Skin epidermis (tissue), 12 donors: ENCODE data around the gene OR4K1.
"Not testable (repeated sequence)": the region's sequence is repeated elsewhere in the genome, so short reads cannot be mapped to it uniquely, and the experiment has no call there.

Experiments used
- H3K27ac ChIP-seq, 21 experiments: fragments of 200-600 bp; sonication (generic) in 11 of 21; one replicate each; pipeline ENCODE4 v1.5.0; 2020; ENCODE audit warnings: mild to moderate bottlenecking in 3 of 21, inconsistent platforms in 2 of 21, moderate library complexity in 2 of 21
- H3K4me3 ChIP-seq, 7 experiments: fragments of 200-600 bp; sonication (generic) in 2 of 7; one replicate each; pipeline ENCODE4 v1.5.0; 2020; ENCODE audit warnings: inconsistent platforms in 2 of 7, mild to moderate bottlenecking in 2 of 7, moderate library complexity in 1 of 7

Gene OR4K1

GRCh38 chr14:19930617-19931016 lies at the start of gene OR4K1:
OR4K1 (plus strand) TSS chr14:19930917; CDS start chr14:19935667, 4,750 bp downstream.
- H3K27ac ChIP-seq, result no peak within 1 kb of the TSS
- H3K4me3 ChIP-seq, result no peak within 1 kb of the TSS

- H3K4me3 ChIP-seq, result no peak overlapping the region
Observed at GRCh38 chr14:19895282-19895681, 35.4 kb upstream of the OR4K1 start.

GRCh38 chr14:19900999-19901398 lies 29.7 kb upstream of the OR4K1 start:
- H3K4me3 ChIP-seq, result no peak overlapping the region
- no peak overlapping the region for H3K27ac ChIP-seq

More at GRCh38 chr14:19895282-19895681, 35.4 kb upstream of the OR4K1 start:
- no peak overlapping the region for H3K27ac ChIP-seq

- Histone ChIP-seq H3K27ac (no peak overlapping the region), H3K4me3 (no peak overlapping the region)
Observed at GRCh38 chr14:19902409-19902808, 28.3 kb upstream of the OR4K1 start.

- no peak overlapping the region for H3K27ac ChIP-seq
- H3K4me3 ChIP-seq, result no peak overlapping the region
Observed at GRCh38 chr14:19906665-19907064, 24.1 kb upstream of the OR4K1 start.

- H3K27ac ChIP-seq, result no peak overlapping the region
Observed at GRCh38 chr14:19911114-19911513, 19.6 kb upstream of the OR4K1 start.

GRCh38 chr14:19917243-19917642 lies 13.5 kb upstream of the OR4K1 start:
- Histone ChIP-seq H3K27ac (no peak overlapping the region), H3K4me3 (no peak overlapping the region)

More at GRCh38 chr14:19911114-19911513, 19.6 kb upstream of the OR4K1 start:
- H3K4me3 ChIP-seq, result no peak overlapping the region

- Histone ChIP-seq H3K27ac (no peak overlapping the region), H3K4me3 (no peak overlapping the region)
Observed at GRCh38 chr14:19917955-19918518, 12.7 kb upstream of the OR4K1 start.

GRCh38 chr14:19918553-19919264 lies 12.0 kb upstream of the OR4K1 start:
- Histone ChIP-seq H3K4me3 (no peak overlapping the region), H3K27ac (no peak overlapping the region)

- Histone ChIP-seq H3K27ac (no peak within 1 kb of the TSS), H3K4me3 (no peak within 1 kb of the TSS)
Observed at GRCh38 chr14:19920021-19920657, 10.6 kb upstream of the OR4K1 start, which contains the start of gene OR4K5. OR4K5 (plus strand) TSS chr14:19920607; CDS start chr14:19920607, 0 bp downstream.

- Histone ChIP-seq H3K4me3 (no peak overlapping the region), H3K27ac (no peak overlapping the region)
Observed at GRCh38 chr14:19941668-19942067, 11.0 kb downstream of the OR4K1 start.

- Histone ChIP-seq H3K4me3 (no peak overlapping the region), H3K27ac (no peak overlapping the region)
Observed at GRCh38 chr14:19947413-19948090, 16.8 kb downstream of the OR4K1 start.

GRCh38 chr14:19949218-19949617 lies 18.5 kb downstream of the OR4K1 start:
- no peak overlapping the region for H3K4me3 ChIP-seq
- no peak overlapping the region for H3K27ac ChIP-seq

- not testable (repeated sequence) for H3K27ac ChIP-seq, H3K4me3 ChIP-seq
Observed at GRCh38 chr14:19969735-19970134, 39.0 kb downstream of the OR4K1 start.

- no peak overlapping the region for H3K27ac ChIP-seq
- no peak overlapping the region for H3K4me3 ChIP-seq
Observed at GRCh38 chr14:19974844-19975243, 44.1 kb downstream of the OR4K1 start.

- Histone ChIP-seq H3K4me3 (no peak within 1 kb of the TSS), H3K27ac (no peak within 1 kb of the TSS)
Observed at GRCh38 chr14:19975291-19975690, 44.6 kb downstream of the OR4K1 start, which contains the start of gene OR4K15. OR4K15 (plus strand) TSS chr14:19975591; CDS start chr14:19975591, 0 bp downstream.
